GM21390 (cell line): Measurements from ENCODE around the gene SLC22A12.

Source experiments
- ATAC-seq: cut with Tn5 transposase; IDR thresholded peaks from one replicate; pipeline ENCODE4 v1.9.1; 2021; ENCODE audit not compliant: unreplicated experiment

The SLC22A12 gene

DNA sequence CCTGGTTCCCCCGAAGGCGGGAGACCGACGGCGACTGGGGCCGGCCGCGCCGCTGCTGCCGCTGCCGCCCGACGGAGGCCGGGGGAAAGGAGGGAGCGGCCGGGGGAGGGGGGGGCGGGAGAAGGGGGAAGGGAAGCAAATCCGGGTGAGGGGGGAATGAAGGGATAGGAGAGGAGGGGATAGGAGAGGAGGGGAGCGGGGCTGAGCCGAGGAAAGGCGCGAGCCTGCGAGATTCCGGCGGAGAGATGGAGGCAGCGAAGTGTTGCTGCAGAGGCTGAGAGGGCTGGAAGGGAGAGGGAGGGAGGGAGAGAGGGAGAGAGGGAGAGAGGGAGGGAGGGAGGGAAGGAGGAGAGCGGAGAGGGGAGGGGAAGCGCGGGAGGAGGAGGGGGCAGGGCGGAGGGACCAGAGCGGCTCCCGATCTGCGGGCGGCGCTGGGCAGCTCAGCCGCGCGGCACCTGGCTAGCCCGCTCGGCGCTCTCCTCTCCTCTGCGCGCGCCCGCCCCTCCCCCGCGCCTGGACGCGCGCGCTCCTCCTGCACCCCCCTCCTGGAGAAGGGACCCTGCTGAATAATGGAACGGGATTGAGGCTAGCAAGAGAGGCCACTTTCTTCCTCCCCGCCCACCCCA, 52.3 kb downstream of the SLC22A12 start:
- no peak for ATAC-seq

DNA sequence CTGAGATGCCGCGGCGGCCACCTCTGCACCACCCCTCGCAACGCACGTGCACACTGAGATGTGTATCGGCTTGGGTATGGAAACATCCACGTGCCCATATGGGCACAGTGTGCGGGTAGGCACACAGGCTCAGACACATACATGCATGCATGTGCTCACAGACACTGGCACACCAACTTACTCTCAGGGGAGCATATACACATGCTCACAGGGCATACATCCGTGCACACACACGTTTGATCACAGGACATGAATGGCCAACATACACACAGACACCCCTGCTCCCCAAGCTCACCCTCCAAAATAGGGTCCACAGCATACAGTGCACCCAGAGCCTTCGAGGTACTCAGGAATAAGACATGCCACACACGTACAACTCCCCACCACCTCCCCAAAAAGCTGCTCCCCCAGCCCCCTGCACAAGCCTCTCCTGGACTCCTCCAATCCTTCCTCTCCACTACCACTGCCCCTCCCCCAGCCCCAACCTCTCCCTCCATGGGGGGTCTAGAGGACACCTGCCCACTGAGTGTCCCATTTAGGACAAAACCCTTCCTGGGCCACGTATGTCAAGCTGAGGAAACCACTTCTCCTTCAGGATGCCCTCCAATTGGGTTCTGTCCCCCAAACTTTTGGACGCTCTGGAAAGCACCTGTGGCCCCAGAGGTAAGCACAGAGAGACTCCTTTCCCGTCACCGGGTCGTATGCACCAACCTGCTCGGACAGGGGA, 53.1 kb downstream of the SLC22A12 start:
- no peak for ATAC-seq

GRCh38 chr11:64644647-64645275, 53.7 kb downstream of the SLC22A12 start:
- ATAC-seq = no peak

GRCh38 chr11:64647019-64647779, 56.2 kb downstream of the SLC22A12 start:
- no peak for ATAC-seq

GRCh38 chr11:64648551-64648950, 57.5 kb downstream of the SLC22A12 start:
- no peak for ATAC-seq

GRCh38 chr11:64649291-64649697, 58.3 kb downstream of the SLC22A12 start:
- no peak for ATAC-seq

DNA sequence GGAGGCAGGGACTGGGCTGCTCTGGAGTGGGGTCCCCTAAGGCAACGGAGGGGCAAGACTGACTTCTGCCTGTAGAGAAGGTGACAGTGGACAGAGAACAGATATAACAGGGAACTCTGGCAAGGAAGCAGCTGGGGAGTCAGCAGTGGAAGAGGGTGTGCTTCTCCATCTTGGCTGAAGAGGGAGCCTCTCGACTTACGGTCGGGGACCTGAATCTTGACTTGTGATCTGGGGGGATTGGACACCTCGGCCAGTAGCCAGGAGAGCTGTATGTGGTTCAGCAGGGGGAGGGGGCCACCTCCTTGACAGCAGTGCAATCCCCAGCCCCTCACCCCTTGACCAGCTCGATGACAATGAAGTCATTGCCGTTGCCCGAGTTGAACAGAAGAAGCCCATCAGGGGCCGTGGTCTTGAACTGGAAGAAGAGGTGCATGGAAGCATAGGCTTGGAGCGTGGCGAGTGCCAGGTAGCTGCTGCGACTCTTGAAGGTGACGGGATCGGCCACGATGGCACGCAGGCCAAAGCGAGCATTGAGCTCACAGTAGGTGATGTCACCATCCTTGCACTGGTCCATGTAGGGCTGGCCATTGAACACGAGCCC, 60.0 kb downstream of the SLC22A12 start:
- no peak for ATAC-seq
